GM12873 (cell line): Measurements from ENCODE around the gene WIPF3.

Experiments
- TF ChIP-seq, protein P1 (sequence below): IDR thresholded peaks from 2 replicates; pipeline ENCODE4 v1.5.1; 2012; ENCODE audit warnings: low read depth, mild to moderate bottlenecking, moderate library complexity, low read length, control low read depth; ENCODE audit not compliant: insufficient read depth; ENCODE audit errors: missing control alignments

WIPF3 gene

DNA sequence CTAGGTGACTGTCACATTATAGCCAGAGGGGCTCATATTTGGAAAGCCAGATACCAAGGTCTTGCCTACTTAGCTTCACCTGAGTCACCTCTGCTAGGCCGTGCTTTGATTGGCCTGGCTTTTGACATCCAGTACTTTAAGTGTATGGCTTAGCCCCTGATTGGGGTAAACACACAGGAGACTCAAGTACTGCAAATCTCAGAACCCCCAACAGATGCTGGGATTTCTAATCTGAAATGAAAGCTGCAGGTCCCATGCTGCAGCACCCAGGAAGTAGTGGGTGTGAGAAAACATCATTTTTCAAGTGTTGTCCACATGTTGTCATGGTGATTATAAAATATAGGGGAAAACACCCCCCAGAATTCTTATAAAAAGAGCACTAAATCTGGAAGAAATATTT is 76.2 kb downstream of the WIPF3 start:
- TF ChIP-seq, protein P1, sequence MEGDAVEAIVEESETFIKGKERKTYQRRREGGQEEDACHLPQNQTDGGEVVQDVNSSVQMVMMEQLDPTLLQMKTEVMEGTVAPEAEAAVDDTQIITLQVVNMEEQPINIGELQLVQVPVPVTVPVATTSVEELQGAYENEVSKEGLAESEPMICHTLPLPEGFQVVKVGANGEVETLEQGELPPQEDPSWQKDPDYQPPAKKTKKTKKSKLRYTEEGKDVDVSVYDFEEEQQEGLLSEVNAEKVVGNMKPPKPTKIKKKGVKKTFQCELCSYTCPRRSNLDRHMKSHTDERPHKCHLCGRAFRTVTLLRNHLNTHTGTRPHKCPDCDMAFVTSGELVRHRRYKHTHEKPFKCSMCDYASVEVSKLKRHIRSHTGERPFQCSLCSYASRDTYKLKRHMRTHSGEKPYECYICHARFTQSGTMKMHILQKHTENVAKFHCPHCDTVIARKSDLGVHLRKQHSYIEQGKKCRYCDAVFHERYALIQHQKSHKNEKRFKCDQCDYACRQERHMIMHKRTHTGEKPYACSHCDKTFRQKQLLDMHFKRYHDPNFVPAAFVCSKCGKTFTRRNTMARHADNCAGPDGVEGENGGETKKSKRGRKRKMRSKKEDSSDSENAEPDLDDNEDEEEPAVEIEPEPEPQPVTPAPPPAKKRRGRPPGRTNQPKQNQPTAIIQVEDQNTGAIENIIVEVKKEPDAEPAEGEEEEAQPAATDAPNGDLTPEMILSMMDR, result no peak

DNA sequence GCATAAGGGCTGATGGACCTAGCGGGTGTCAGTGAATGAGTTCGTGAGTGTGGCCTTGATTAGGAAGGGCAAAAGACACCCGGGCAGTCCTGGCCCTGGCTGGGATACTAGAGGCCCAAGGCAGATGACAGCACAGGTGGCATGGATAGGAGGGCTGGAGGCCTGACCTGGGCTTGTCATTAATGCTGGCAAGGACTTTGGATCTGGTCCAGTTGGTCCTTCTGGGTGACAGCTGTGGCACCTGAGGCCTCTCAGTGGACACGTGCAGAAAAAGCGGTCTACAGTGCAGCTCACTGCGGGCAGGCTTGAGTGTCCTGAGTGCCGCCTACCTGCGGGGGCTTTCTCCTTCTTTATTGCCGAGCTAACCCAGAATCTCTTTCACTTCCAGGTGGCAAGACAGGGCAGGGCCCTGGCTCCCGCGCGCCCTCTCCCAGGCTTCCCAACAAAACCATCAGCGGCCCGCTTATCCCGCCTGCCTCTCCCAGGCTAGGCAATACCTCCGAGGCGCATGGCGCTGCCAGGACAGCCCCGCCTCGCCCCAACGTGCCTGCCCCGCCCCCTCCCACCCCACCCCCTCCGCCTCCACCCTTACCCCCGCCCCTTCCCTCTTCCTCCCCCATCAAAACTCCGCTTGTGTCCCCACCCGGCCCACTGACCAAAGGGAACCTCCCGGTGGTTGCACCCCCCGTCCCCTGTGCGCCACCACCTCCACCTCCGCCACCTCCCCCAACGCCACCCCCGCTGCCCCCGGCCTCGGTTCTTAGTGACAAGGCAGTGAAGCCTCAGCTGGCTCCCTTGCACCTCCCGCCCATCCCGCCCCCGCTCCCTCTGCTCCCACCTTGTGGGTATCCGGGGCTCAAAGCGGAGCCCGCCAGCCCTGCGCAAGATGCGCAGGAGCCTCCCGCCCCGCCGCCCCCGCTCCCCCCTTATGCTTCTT is 77.4 kb downstream of the WIPF3 start:
- TF ChIP-seq, protein P1, result no peak

DNA sequence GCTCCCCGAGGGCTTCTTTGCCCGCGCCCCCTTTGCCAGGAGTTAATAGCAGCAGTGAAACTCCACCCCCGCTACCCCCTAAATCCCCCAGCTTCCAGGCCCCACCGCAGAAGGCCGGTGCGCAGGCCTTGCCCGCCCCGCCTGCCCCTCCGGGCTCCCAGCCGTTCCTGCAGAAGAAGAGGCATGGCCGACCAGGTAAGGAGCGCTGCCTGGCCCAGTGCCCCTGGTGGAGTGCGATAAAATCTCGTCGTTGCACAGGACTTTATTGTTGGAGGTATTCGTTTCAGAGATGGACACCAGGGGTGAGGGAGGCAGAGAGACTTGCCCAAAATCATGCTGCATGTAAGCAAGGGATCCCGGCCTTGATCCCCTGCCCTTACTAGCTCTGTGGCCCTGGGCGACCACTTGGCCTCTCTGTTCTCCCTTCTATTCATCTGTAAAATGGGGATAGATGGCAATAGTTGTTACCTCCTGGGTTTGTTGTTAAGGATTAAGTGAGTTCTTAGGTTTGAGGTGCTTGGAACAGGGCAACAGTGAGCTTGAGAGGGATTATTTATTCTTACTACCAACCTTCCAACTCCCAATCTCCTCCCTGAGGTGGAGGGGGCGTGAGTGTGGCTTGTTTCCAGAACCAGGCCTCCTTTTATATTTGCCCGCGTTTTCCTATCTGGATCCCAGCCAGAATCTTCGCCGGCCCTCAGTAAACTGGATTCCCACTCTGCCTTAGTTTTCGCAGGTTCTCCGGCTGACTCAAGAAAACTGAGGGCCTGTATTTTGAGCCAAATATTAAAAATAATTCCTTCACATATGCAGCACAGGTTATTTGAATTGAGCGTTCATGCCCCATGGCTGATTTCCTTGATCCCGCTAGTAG is 78.3 kb downstream of the WIPF3 start:
- TF ChIP-seq, protein P1, result no peak

DNA sequence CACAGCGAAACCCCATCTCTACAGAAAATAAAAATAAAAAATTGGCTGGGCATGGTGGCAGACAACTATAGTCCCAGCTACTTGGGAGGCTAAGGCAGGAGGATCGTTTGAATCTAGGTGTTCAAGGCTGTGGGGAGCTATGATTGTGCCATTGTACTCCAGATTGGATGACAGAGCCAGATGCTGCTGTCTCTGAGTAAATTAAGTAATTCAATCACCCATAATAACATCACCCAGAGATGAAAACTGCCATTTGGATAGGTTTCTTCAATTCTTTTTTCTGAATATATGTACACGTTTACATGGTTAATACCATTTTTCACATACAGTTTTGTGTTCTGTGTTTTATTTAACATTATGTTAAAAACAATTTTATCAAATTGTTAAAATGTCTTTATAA is 79.3 kb downstream of the WIPF3 start:
- TF ChIP-seq, protein P1, result no peak

DNA sequence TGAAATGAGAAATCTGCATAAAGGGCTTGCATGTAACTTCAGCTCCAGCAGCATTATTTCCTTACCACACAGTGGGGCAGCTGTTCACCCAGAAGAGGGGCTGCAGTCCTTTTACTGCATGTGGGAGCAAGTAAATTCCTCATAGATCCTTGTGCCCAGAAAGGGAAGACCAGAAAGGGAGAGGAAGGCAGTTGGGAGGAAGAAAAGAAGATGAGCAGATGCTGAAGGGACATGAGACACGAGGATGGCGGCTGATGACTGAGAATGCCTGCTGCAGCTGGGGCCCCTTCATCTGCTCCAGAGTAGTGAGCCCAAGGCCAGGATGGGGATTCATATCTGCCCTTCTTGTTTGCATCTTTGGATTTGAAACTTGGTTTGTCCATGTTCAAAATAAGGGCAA is 80.5 kb downstream of the WIPF3 start:
- TF ChIP-seq, protein P1, result no peak

DNA sequence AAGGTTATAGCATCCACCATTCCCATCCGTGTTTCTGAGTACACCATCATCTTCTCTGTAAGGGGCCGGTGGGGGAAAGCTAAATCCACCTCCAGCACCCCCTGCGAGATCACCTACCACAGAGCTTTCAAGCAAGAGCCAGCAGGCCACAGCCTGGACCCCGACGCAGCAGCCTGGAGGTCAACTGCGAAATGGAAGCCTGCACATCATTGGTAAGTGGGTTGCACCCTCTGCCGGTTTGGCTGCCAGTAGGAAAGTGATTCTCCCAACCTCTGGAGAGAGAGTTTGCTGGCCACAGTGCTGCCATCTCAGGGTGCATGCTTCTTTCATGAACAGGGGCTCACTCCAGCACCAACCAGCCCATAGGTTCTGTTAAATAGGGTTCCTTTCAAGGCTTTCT is 81.7 kb downstream of the WIPF3 start:
- TF ChIP-seq, protein P1, result no peak

DNA sequence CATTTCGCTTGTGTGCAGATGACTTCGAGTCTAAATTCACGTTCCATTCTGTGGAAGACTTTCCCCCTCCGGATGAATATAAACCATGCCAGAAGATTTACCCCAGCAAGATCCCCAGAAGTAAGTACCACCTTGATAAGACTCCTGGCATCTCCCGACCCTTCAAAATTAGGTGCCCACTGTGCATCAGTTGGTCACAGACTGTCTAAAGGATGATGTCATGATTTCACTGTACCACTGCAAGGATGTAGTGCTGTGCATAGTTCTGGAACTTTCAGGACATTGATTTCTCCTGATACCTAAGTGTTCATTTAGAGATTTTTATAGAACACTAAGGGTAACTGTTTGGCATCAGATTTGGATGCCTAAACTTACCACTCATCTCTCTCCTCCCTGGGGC is 83.0 kb downstream of the WIPF3 start:
- TF ChIP-seq, protein P1, result no peak
